ENCODE data around the gene LIPI.
"Not testable (repeated sequence)": the region's sequence is repeated elsewhere in the genome, so short reads cannot be mapped to it uniquely, and the experiment has no call there.

The LIPI gene

GRCh38 chr21:14119038-14119437 lies 91.7 kb downstream of the LIPI start:
- DNase-seq (ENCODE audit: low read depth in 2 of 2), result no peak

- no peak for DNase-seq (ENCODE audit: low read depth in 2 of 2)
These were observed 94.7 kb downstream of the LIPI start for GRCh38 chr21:14116080-14116481.

GRCh38 chr21:14115646-14116045 lies 95.1 kb downstream of the LIPI start:
- DNase-seq (ENCODE audit: low read depth in 2 of 2), result no peak

- no peak for DNase-seq (ENCODE audit: low read depth in 2 of 2)
These were observed 96.5 kb downstream of the LIPI start for GRCh38 chr21:14114251-14114650.

GRCh38 chr21:14104564-14104963 lies 106.2 kb downstream of the LIPI start:
- DNase-seq (ENCODE audit: low read depth in 2 of 2), result not testable (repeated sequence)

GRCh38 chr21:14099570-14099969 lies 111.2 kb downstream of the LIPI start:
- DNase-seq (ENCODE audit: low read depth in 2 of 2), result no peak

GRCh38 chr21:14097881-14098499 lies 112.8 kb downstream of the LIPI start:
- no peak for DNase-seq (ENCODE audit: low read depth in 2 of 2)

- DNase-seq (ENCODE audit: low read depth in 2 of 2), result no peak
These were observed 114.2 kb downstream of the LIPI start for GRCh38 chr21:14096577-14096976.

GRCh38 chr21:14096172-14096571 lies 114.6 kb downstream of the LIPI start:
- DNase-seq (ENCODE audit: low read depth in 2 of 2), result no peak

- no peak for DNase-seq (ENCODE audit: low read depth in 2 of 2)
These were observed 115.7 kb downstream of the LIPI start for GRCh38 chr21:14095056-14095455.

GRCh38 chr21:14092834-14093560 lies 117.8 kb downstream of the LIPI start:
- DNase-seq (ENCODE audit: low read depth in 2 of 2), result no peak

GRCh38 chr21:14090184-14090583 lies 120.6 kb downstream of the LIPI start:
- not testable (repeated sequence) for DNase-seq (ENCODE audit: low read depth in 2 of 2)

GRCh38 chr21:14088391-14088790 lies 122.4 kb downstream of the LIPI start:
- DNase-seq (ENCODE audit: low read depth in 2 of 2), result no peak

- DNase-seq (ENCODE audit: low read depth in 2 of 2), result no peak
These were observed 124.2 kb downstream of the LIPI start for GRCh38 chr21:14086553-14086952.

GRCh38 chr21:14084701-14085100 lies 126.1 kb downstream of the LIPI start:
- DNase-seq (ENCODE audit: low read depth in 2 of 2), result no peak

GRCh38 chr21:14084068-14084501 lies 126.7 kb downstream of the LIPI start:
- no peak for DNase-seq (ENCODE audit: low read depth in 2 of 2)

GRCh38 chr21:14080764-14081096 lies 130.0 kb downstream of the LIPI start:
- no peak for DNase-seq (ENCODE audit: low read depth in 2 of 2)

- no peak for DNase-seq (ENCODE audit: low read depth in 2 of 2)
These were observed 130.6 kb downstream of the LIPI start for GRCh38 chr21:14080040-14080763.

GRCh38 chr21:14078746-14079375 lies 131.9 kb downstream of the LIPI start:
- no peak for DNase-seq (ENCODE audit: low read depth in 2 of 2)

- DNase-seq (ENCODE audit: low read depth in 2 of 2), result no peak
These were observed 134.5 kb downstream of the LIPI start for GRCh38 chr21:14076143-14076806.

- DNase-seq (ENCODE audit: low read depth in 2 of 2), result no peak
These were observed 135.2 kb downstream of the LIPI start for GRCh38 chr21:14075346-14076142.
